BLaER1 (cell line): Measurements from ENCODE around the gene MAMDC2.

Source experiments
- H3K27ac ChIP-seq: shearing (Covaris generic); formaldehyde crosslinking; 2 replicates; pipeline ENCODE4 v1.8.1; 2022
- H3K27me3 ChIP-seq: shearing (Covaris generic); formaldehyde crosslinking; 2 replicates; pipeline ENCODE4 v1.8.1; 2022
- H3K36me3 ChIP-seq: shearing (Covaris generic); formaldehyde crosslinking; 2 replicates; pipeline ENCODE4 v1.8.1; 2022
- H3K4me1 ChIP-seq: shearing (Covaris generic); formaldehyde crosslinking; 2 replicates; pipeline ENCODE4 v1.8.1; 2022
- H3K4me2 ChIP-seq: shearing (Covaris generic); formaldehyde crosslinking; 2 replicates; pipeline ENCODE4 v1.8.1; 2022
- H3K4me3 ChIP-seq: shearing (Covaris generic); formaldehyde crosslinking; 2 replicates; pipeline ENCODE4 v1.8.1; 2022
- H3K9ac ChIP-seq: shearing (Covaris generic); formaldehyde crosslinking; 2 replicates; pipeline ENCODE4 v1.8.1; 2022
- H3K9me3 ChIP-seq: shearing (Covaris generic); formaldehyde crosslinking; 2 replicates; pipeline ENCODE4 v1.8.1; 2022
- H4K20me1 ChIP-seq: shearing (Covaris generic); formaldehyde crosslinking; 2 replicates; pipeline ENCODE4 v1.8.1; 2022
- Cebpa-rat ChIP-seq: shearing (Covaris generic); IDR thresholded peaks from 2 replicates; pipeline ENCODE4 v1.8.1; 2022

MAMDC2 gene

GRCh38 chr9:70127036-70127435 is 83.4 kb downstream of the MAMDC2 start:
- no peak overlapping the region for H3K4me2 ChIP-seq
- no peak overlapping the region for H3K9ac ChIP-seq
- H3K4me3 ChIP-seq, result no peak overlapping the region
- H4K20me1 ChIP-seq, result no peaks in the 10 kb centered on the region
- H3K36me3 ChIP-seq, result no peaks in the 10 kb centered on the region
- no peak overlapping the region for H3K27ac ChIP-seq
- H3K27me3 ChIP-seq, result no peaks in the 10 kb centered on the region; the same call in 1 of the 2 replicates
- TF ChIP-seq Cebpa-rat, result no peak
- H3K9me3 ChIP-seq, result no peaks in the 10 kb centered on the region
- no peaks in the 10 kb centered on the region for H3K4me1 ChIP-seq

GRCh38 chr9:70127540-70128416 is 84.1 kb downstream of the MAMDC2 start:
- no peak overlapping the region for H3K4me3 ChIP-seq
- no peak overlapping the region for H3K4me2 ChIP-seq
- H3K9ac ChIP-seq, result no peak overlapping the region
- no peaks in the 10 kb centered on the region for H4K20me1 ChIP-seq
- no peak for TF ChIP-seq Cebpa-rat
- no peak overlapping the region for H3K27ac ChIP-seq
- H3K36me3 ChIP-seq, result no peaks in the 10 kb centered on the region
- no peaks in the 10 kb centered on the region for H3K9me3 ChIP-seq
- no peaks in the 10 kb centered on the region for H3K4me1 ChIP-seq
- no peaks in the 10 kb centered on the region; the same call in 1 of the 2 replicates for H3K27me3 ChIP-seq

DNA sequence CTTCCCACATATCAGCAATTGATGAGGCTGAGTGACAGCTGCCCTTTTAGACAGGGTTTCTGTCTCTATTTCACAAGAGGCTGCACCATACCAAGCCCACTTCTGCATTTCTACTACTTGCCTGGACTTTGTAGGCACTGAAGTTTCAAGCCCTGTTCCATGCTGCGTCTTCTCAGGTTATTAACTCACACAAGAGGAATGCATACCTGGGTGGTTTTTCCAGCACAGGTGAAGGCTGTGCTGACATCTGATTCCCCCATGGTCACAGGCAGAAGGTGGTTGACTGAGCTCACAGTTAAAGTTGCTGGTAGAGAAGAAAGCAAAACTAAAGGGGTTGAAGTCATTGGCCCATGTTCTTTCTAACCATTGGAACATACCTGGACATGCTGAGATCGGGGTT is 86.6 kb downstream of the MAMDC2 start:
- Histone ChIP-seq H3K9me3 (no peaks in the 10 kb centered on the region), H3K9ac (no peak overlapping the region), H3K36me3 (no peaks in the 10 kb centered on the region), H3K4me1 (no peaks in the 10 kb centered on the region), H3K4me2 (no peak overlapping the region), H3K27me3 (no peaks in the 10 kb centered on the region; the same call in 1 of the 2 replicates), H4K20me1 (no peaks in the 10 kb centered on the region), H3K27ac (no peak overlapping the region), H3K4me3 (no peak overlapping the region)
- no peak for TF ChIP-seq Cebpa-rat

GRCh38 chr9:70131296-70131695 is 87.6 kb downstream of the MAMDC2 start:
- Histone ChIP-seq H3K27me3 (no peaks in the 10 kb centered on the region; the same call in 1 of the 2 replicates), H3K27ac (no peak overlapping the region), H3K36me3 (no peaks in the 10 kb centered on the region), H4K20me1 (no peaks in the 10 kb centered on the region), H3K4me2 (no peak overlapping the region), H3K9ac (no peak overlapping the region), H3K4me3 (no peak overlapping the region), H3K4me1 (no peaks in the 10 kb centered on the region), H3K9me3 (no peaks in the 10 kb centered on the region)
- TF ChIP-seq Cebpa-rat, result no peak

- H3K27me3 ChIP-seq, result no peaks in the 10 kb centered on the region; the same call in 1 of the 2 replicates
- H3K4me3 ChIP-seq, result no peak overlapping the region
- no peaks in the 10 kb centered on the region for H3K4me1 ChIP-seq
- H3K9me3 ChIP-seq, result no peaks in the 10 kb centered on the region
- no peak for TF ChIP-seq Cebpa-rat
- H3K36me3 ChIP-seq, result no peaks in the 10 kb centered on the region
- H3K27ac ChIP-seq, result no peak overlapping the region
- no peaks in the 10 kb centered on the region for H4K20me1 ChIP-seq
- no peak overlapping the region for H3K9ac ChIP-seq
- no peak overlapping the region for H3K4me2 ChIP-seq
These were observed 89.9 kb downstream of the MAMDC2 start for GRCh38 chr9:70133253-70134208.

- Histone ChIP-seq H3K27me3 (no peaks in the 10 kb centered on the region; the same call in 1 of the 2 replicates), H3K27ac (no peak overlapping the region), H3K4me2 (no peak overlapping the region)
These were observed 90.7 kb downstream of the MAMDC2 start for GRCh38 chr9:70134360-70134759.

GRCh38 chr9:70135176-70135575 is 91.5 kb downstream of the MAMDC2 start:
- no peak overlapping the region for H3K9ac ChIP-seq
- no peaks in the 10 kb centered on the region for H4K20me1 ChIP-seq
- no peak overlapping the region for H3K4me3 ChIP-seq
- H3K27me3 ChIP-seq, result no peaks in the 10 kb centered on the region; the same call in 1 of the 2 replicates
- H3K9me3 ChIP-seq, result no peaks in the 10 kb centered on the region
- TF ChIP-seq Cebpa-rat, result no peak
- no peak overlapping the region for H3K4me2 ChIP-seq
- H3K4me1 ChIP-seq, result no peaks in the 10 kb centered on the region
- H3K36me3 ChIP-seq, result no peaks in the 10 kb centered on the region
- H3K27ac ChIP-seq, result no peak overlapping the region

More at GRCh38 chr9:70134360-70134759, 90.7 kb downstream of the MAMDC2 start:
- no peaks in the 10 kb centered on the region for H3K36me3 ChIP-seq
- no peak overlapping the region for H3K4me3 ChIP-seq
- no peaks in the 10 kb centered on the region for H4K20me1 ChIP-seq
- no peaks in the 10 kb centered on the region for H3K4me1 ChIP-seq
- H3K9me3 ChIP-seq, result no peaks in the 10 kb centered on the region
- no peak overlapping the region for H3K9ac ChIP-seq
- no peak for TF ChIP-seq Cebpa-rat

- Histone ChIP-seq H3K9me3 (no peaks in the 10 kb centered on the region), H3K36me3 (no peaks in the 10 kb centered on the region), H3K4me3 (no peak overlapping the region), H3K27me3 (no peaks in the 10 kb centered on the region), H3K27ac (no peak overlapping the region), H4K20me1 (no peaks in the 10 kb centered on the region), H3K4me1 (no peaks in the 10 kb centered on the region), H3K9ac (no peak overlapping the region), H3K4me2 (no peak overlapping the region)
- no peak for TF ChIP-seq Cebpa-rat
These were observed 93.0 kb downstream of the MAMDC2 start for GRCh38 chr9:70136632-70137031.

GRCh38 chr9:70137577-70137976 is 93.9 kb downstream of the MAMDC2 start:
- no peaks in the 10 kb centered on the region for H4K20me1 ChIP-seq
- H3K9ac ChIP-seq, result no peak overlapping the region
- no peak for TF ChIP-seq Cebpa-rat
- no peaks in the 10 kb centered on the region for H3K9me3 ChIP-seq
- no peak overlapping the region for H3K4me3 ChIP-seq
- H3K4me2 ChIP-seq, result no peak overlapping the region
- no peaks in the 10 kb centered on the region for H3K36me3 ChIP-seq
- H3K27me3 ChIP-seq, result no peaks in the 10 kb centered on the region
- no peaks in the 10 kb centered on the region for H3K4me1 ChIP-seq
- H3K27ac ChIP-seq, result no peak overlapping the region
